ENCODE results near the gene MDP1.

The MDP1 gene

GRCh38 chr14:24240110-24240918, 24.4 kb upstream of the MDP1 start:
- ATAC-seq (no peak), DNase-seq (no peak)
- H3K4me1 Mint-ChIP-seq, result peaks cover 68% of the 10 kb centered on the region
- peak overlapping the region; percentile 70 for H3K27ac Mint-ChIP-seq
- H3K9me3 Mint-ChIP-seq, result no peaks in the 10 kb centered on the region
- H3K27me3 Mint-ChIP-seq, result no peaks in the 10 kb centered on the region
- H3K4me3 Mint-ChIP-seq, result peak overlapping the region; percentile 90
- peaks cover 43% of the 10 kb centered on the region for H3K36me3 Mint-ChIP-seq (ENCODE audit: low read depth)

- Mint-ChIP-seq H3K36me3 (ENCODE audit: low read depth) (peaks cover 50% of the 10 kb centered on the region), H3K27ac (peak overlapping the region; percentile 55), H3K4me3 (no peak overlapping the region)
These were observed 22.7 kb upstream of the MDP1 start for GRCh38 chr14:24238527-24239037.

DNA sequence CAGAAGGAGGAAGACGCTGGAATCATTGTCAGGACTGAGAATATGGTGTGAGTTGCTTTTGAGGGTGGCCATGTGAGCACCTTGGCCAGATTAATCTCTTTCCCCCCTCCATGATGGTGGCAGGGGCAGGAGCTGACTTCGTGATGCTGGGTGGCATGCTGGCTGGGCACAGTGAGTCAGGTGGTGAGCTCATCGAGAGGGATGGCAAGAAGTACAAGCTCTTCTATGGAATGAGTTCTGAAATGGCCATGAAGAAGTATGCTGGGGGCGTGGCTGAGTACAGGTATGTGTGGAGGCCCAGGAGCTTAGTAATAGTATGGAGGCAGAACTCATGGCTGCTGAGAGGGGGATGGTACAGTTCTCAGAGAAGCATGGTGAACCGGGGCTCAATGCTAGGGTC, 22.3 kb upstream of the MDP1 start:
- H3K27me3 Mint-ChIP-seq, result no peaks in the 10 kb centered on the region
- H3K36me3 Mint-ChIP-seq (ENCODE audit: low read depth), result peaks cover 50% of the 10 kb centered on the region
- H3K27ac Mint-ChIP-seq, result peak overlapping the region; percentile 40
- H3K4me1 Mint-ChIP-seq, result peaks cover 75% of the 10 kb centered on the region
- ATAC-seq, result no peak
- H3K9me3 Mint-ChIP-seq, result no peaks in the 10 kb centered on the region
- DNase-seq, result no peak
- no peak overlapping the region for H3K4me3 Mint-ChIP-seq

More at GRCh38 chr14:24238527-24239037, 22.7 kb upstream of the MDP1 start:
- no peaks in the 10 kb centered on the region for H3K27me3 Mint-ChIP-seq
- H3K4me1 Mint-ChIP-seq, result peaks cover 75% of the 10 kb centered on the region
- ATAC-seq, result no peak
- no peaks in the 10 kb centered on the region for H3K9me3 Mint-ChIP-seq
- DNase-seq, result no peak

- no peak overlapping the region for H3K27ac Mint-ChIP-seq
- H3K36me3 Mint-ChIP-seq (ENCODE audit: low read depth), result peaks cover 50% of the 10 kb centered on the region
- ATAC-seq (no peak), DNase-seq (no peak)
- no peaks in the 10 kb centered on the region for H3K27me3 Mint-ChIP-seq
- H3K4me3 Mint-ChIP-seq, result no peak overlapping the region
- peaks cover 71% of the 10 kb centered on the region for H3K4me1 Mint-ChIP-seq
- no peaks in the 10 kb centered on the region for H3K9me3 Mint-ChIP-seq
These were observed 21.6 kb upstream of the MDP1 start for GRCh38 chr14:24237463-24237955.

DNA sequence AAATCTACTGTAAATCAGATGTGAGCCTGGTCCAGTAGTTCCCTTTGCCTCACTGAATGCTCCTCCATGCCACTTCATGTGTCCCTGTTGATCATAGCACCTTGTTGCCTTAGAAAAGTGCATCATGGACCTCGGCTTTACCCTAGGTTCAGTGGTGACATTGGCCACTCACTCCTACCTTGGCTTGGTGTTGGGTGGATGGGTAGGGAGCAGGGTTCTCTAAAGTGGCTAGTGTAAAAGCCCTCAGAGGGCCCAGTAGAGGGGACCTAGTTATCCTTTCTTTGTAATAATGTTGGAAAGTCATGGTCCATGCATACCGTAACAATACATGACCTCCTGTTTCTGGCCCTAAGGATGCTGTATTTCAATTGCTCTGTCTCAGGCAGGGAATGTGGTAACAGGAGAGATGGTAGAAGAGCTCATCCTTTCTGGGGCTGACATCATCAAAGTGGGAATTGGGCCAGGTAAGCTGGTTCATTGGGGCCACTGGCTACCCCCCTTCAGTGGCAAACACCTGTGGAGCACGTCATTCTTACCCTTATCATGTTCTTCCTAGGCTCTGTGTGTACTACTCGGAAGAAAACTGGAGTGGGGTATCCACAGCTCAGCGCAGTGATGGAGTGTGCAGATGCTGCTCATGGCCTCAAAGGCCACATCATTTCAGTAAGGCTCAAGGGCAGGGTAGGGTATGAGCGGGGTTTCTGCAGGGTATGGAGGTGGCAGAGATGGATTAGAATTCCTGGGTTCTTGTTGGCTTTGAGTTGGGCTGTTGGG, 21.0 kb upstream of the MDP1 start:
- no peaks in the 10 kb centered on the region for H3K27me3 Mint-ChIP-seq
- H3K9me3 Mint-ChIP-seq, result no peaks in the 10 kb centered on the region
- no peak for DNase-seq
- H3K4me3 Mint-ChIP-seq, result no peak overlapping the region
- peaks cover 68% of the 10 kb centered on the region for H3K4me1 Mint-ChIP-seq
- no peak for ATAC-seq
- peak overlapping the region; percentile 59 for H3K27ac Mint-ChIP-seq
- peaks cover 48% of the 10 kb centered on the region for H3K36me3 Mint-ChIP-seq (ENCODE audit: low read depth)

GRCh38 chr14:24235804-24236688, 20.2 kb upstream of the MDP1 start:
- H3K27ac Mint-ChIP-seq, result peak overlapping the region; percentile 67
- H3K36me3 Mint-ChIP-seq (ENCODE audit: low read depth), result peaks cover 48% of the 10 kb centered on the region
- no peaks in the 10 kb centered on the region for H3K27me3 Mint-ChIP-seq
- H3K4me1 Mint-ChIP-seq, result peaks cover 64% of the 10 kb centered on the region
- H3K4me3 Mint-ChIP-seq, result no peak overlapping the region
- no peaks in the 10 kb centered on the region for H3K9me3 Mint-ChIP-seq
- ATAC-seq, result no peak
- no peak for DNase-seq

DNA sequence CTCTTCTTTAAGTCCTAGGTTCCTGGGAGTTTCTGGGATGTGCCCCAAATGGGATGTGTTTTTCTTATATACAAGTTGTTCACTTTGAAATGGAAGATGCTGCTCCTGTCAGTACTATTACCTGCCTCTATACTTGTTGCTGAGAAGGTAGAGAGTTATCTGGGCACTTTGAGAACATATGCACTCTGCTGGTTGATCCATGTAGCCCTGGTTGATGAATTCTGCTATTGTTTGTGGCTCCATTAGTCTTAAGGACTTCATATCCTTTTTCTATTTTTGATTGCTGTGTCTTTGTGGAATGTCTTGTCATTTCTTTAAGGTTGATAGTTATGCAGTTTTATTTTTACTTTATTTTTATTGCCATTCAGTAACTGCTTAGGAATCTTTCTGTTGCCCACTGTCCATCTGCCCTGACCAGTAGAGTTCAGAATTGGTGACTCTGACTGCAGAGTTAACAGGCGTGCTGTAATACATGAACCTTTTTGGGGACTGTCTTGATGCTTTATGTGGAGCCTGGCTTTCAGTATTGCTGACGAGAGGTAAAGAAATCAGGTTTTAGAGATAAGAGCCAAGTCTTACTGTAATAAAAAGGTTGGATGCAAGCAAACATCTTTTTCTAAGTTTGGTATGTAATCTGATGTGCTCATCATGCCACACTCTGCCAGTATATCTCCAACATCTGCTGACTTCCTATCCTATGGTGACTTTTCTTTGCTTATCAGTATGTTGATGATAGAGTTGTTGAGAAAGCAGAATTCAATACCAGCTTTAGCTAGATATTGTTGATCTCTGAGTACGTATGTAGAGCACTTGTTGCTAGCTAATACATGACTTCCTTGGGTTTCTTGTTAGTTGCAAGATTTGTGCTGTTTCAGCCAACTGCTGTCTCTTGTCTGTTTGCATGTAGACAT, 18.5 kb upstream of the MDP1 start:
- DNase-seq, result no peak
- no peaks in the 10 kb centered on the region for H3K9me3 Mint-ChIP-seq
- no peaks in the 10 kb centered on the region for H3K27me3 Mint-ChIP-seq
- H3K27ac Mint-ChIP-seq, result peak overlapping the region; percentile 94
- H3K36me3 Mint-ChIP-seq (ENCODE audit: low read depth), result peaks cover 37% of the 10 kb centered on the region
- peak overlapping the region; percentile 94 for H3K4me3 Mint-ChIP-seq
- peaks cover 54% of the 10 kb centered on the region for H3K4me1 Mint-ChIP-seq
- no peak for ATAC-seq

DNA sequence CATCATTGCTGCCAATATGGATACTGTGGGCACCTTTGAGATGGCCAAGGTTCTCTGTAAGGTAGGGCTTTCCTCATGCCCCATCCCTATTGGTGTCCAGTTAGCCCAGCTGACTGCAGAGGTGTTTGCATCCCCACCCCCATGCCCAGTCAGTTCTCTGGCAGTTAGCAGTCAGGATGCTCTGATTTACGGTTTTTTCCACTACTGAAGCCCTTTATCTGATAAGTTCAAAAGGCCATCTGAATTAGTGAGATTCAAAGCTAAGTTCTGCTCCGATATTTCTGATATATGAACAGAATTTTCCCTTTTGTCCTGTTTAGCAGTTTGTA, 17.6 kb upstream of the MDP1 start:
- Mint-ChIP-seq H3K4me3 (peak overlapping the region; percentile 94), H3K36me3 (ENCODE audit: low read depth) (peaks cover 33% of the 10 kb centered on the region), H3K4me1 (peaks cover 50% of the 10 kb centered on the region), H3K9me3 (no peaks in the 10 kb centered on the region), H3K27me3 (no peaks in the 10 kb centered on the region), H3K27ac (peak overlapping the region; percentile 94)
- DNase-seq (peak; percentile 29), ATAC-seq (no peak)

DNA sequence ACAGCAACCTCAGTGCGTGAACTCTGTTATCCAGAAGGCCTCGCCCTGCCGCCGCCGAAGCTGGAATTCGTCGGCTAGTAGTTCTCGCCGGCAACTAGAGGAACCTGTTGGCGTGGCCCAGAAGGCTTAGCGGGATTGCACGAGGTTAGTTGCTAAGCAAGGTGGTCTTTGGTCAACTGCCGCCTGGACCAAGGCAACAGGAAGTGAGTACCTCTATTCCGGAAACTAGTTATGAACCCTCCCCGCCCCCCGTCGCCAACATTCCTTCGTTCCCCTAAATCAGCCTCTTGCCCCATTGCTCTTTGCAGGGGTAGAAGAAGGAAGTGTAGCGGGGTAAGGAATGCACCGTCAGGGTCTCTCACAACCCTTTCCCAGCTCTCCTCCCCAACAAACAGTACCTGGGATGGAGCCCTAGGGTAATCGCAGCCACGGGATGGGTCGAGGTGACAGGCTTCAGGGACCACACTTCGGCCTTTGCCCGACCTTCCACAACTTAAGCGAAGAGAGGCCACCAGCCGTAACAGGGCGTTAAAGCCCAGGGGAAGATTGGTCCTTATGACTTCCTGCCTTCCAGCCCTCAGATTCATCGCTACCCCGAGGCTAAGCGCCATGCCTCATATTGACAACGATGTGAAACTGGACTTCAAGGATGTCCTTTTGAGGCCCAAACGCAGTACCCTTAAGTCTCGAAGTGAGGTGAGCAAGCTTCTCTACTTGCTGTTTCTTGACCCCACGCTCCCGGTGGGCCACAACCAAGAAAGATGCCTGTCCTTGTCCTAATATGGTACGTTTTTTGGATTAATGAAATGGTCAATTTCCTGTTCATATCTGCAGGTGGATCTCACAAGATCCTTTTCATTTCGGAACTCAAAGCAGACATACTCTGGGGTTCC, 17.0 kb upstream of the MDP1 start, which contains the start of gene GMPR2:
Gene GMPR2 (plus strand): TSS at position 285 of the 893 bp plus-strand sequence. CDS start 325 bp downstream, at position 610.
- no peak for DNase-seq
- H3K4me3 Mint-ChIP-seq, result peak within 1 kb of the TSS; percentile 94

DNA sequence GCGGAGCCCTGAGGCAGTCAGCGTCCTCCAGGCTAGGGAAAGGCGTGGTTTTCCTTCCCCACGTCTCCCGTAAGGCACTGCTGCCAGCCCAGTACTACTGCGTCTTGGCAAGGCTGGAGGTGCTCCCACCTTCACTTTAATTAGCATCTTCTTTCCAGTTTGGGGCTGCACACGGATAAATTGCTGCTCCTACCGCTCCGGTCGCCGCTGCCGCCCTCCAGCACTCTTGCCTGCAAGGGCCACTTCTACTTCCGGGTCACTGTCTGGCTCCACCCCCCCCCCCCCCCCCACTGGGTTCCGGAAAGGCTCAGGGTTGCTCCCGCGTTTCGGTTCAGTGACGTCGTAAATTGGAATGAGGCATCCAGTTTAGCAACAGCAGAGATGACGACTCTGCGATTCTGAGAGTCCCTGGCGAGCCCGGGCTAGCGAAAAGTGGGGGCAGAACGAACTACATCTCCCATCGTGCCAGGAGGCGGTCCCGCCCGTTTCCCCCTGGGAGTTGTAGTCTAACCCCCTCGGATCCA, 16.3 kb upstream of the MDP1 start, which contains the start of gene NEDD8:
Gene NEDD8 (minus strand): TSS at position 247 of the 524 bp plus-strand sequence. CDS start 100 bp downstream, at position 147.
- Mint-ChIP-seq H3K4me3 (peak within 1 kb of the TSS; percentile 94), H3K27me3 (no peaks in the 10 kb centered on the region), H3K27ac (peak within 1 kb of the TSS; percentile 94), H3K9me3 (no peaks in the 10 kb centered on the region), H3K36me3 (ENCODE audit: low read depth) (peaks cover 25% of the 10 kb centered on the region), H3K4me1 (peaks cover 46% of the 10 kb centered on the region)
- DNase-seq (peak; percentile 87), ATAC-seq (peak; percentile 95)

More for the DNA sequence above, 17.0 kb upstream of the MDP1 start, which contains the start of gene GMPR2:
- H3K27me3 Mint-ChIP-seq, result no peaks in the 10 kb centered on the region
- H3K9me3 Mint-ChIP-seq, result no peaks in the 10 kb centered on the region
- H3K36me3 Mint-ChIP-seq (ENCODE audit: low read depth), result peaks cover 29% of the 10 kb centered on the region
- peaks cover 44% of the 10 kb centered on the region for H3K4me1 Mint-ChIP-seq
- ATAC-seq, result peak; percentile 44
- peak within 1 kb of the TSS; percentile 94 for H3K27ac Mint-ChIP-seq

GRCh38 chr14:24231263-24232120, 15.6 kb upstream of the MDP1 start:
- ATAC-seq, result peak; percentile 22
- peak overlapping the region; percentile 94 for H3K27ac Mint-ChIP-seq
- H3K4me1 Mint-ChIP-seq, result peaks cover 50% of the 10 kb centered on the region
- H3K36me3 Mint-ChIP-seq (ENCODE audit: low read depth), result peaks cover 21% of the 10 kb centered on the region
- no peaks in the 10 kb centered on the region for H3K9me3 Mint-ChIP-seq
- no peaks in the 10 kb centered on the region for H3K27me3 Mint-ChIP-seq
- DNase-seq, result peak; percentile 22
- peak overlapping the region; percentile 94 for H3K4me3 Mint-ChIP-seq
